HG02870 (cell line): Measurements from ENCODE around the gene PFKL.

Experiments
- ATAC-seq: cut with Tn5 transposase; IDR thresholded peaks from one replicate; pipeline ENCODE4 v1.9.1; 2021; ENCODE audit warnings: mild to moderate bottlenecking, moderate library complexity; ENCODE audit not compliant: unreplicated experiment

PFKL gene

GRCh38 chr21:44310628-44311507 is 11.0 kb downstream of the PFKL start:
- no peak for ATAC-seq

DNA sequence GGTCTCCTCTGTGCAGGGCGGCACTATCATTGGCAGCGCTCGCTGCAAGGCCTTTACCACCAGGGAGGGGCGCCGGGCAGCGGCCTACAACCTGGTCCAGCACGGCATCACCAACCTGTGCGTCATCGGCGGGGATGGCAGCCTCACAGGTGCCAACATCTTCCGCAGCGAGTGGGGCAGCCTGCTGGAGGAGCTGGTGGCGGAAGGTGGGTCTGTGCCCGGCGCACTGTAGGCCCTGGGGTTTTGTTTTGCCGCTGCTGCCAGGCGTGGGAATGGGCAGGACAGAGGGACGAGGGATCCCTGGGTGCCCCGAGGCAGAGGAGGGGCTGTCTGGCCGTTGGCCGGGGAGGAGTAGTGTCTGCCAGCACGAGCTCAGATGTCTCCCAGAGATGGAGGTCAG is 12.2 kb downstream of the PFKL start:
- ATAC-seq: no peak

DNA sequence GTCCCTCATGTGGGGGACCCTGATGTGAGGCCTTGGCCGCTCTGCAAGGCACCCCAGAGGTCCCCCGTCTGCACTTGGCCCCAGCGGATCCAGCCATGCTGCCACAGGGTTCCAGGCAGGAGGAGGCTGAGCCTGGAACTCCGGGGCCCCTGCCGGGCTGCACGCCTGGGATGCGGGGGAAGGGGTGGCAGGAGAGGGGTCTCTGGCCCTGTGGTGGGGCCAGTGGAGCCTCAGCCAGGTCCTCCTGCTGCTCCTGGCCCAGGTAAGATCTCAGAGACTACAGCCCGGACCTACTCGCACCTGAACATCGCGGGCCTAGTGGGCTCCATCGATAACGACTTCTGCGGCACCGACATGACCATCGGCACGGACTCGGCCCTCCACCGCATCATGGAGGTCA is 12.9 kb downstream of the PFKL start:
- ATAC-seq: no peak

DNA sequence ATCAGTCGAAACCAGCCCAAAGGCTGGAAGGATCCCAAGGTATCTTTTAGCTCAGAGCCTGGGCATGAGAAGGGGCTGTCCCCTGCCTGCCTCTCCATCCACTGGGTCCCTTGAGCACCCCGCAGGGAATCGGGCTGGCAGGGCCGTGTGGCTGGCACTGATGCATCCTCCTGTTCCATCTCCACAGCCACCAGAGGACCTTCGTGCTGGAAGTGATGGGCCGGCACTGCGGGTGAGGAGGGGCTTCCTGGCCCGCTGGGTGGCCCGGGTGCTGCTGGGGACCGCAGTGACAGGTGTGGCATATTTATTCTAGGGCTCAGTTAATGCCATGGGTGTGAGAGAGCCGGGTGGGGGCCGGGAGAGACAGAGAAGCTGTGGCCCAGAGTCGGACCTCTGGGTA is 13.6 kb downstream of the PFKL start:
- ATAC-seq: no peak

DNA sequence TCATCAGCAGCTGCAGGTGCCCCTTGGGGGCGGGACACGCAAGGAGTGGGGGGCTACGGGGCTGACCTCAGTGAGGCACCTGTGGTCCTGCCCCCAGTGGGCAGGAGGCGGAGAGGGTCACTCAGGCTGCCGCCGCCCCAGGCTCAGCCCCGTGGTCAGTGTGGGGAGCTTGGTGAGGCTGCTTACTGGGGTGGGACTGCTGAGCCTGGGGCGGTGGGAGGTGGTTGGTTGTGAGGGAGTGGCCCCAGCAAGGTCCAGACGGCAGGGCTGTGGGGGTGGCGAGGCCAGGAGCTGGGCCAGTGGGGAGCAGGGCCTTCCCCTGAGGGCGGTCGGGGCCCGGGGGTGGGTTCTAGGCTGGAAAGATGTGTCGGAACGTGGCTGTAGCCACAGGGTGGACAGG is 14.3 kb downstream of the PFKL start:
- ATAC-seq: no peak

GRCh38 chr21:44314561-44314960 is 14.7 kb downstream of the PFKL start:
- no peak for ATAC-seq

- ATAC-seq: no peak
Observed at GRCh38 chr21:44315691-44316203, 15.9 kb downstream of the PFKL start.

- ATAC-seq: no peak
Observed at GRCh38 chr21:44316277-44316900, 16.5 kb downstream of the PFKL start.

GRCh38 chr21:44317241-44317782 is 17.5 kb downstream of the PFKL start:
- ATAC-seq: no peak

DNA sequence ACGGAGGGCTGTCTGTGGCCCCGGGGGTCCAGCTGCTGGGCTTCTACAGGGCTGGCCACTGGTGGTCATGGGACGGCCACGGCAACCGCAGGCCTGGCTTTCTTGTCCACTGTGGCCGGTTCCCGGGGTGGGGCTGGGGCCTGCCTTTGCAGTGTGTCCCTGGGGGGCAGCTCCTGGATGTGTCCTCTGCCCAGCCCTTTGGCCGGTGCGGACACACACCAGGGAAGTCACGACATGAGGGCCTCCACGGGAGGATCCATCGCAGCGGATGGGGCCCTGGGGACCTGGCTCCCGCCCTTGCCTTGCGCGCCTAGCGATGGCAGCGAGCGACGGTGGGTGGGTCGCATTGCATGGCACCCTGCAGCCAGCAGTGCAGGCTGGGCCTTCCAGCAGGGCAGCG is 18.0 kb downstream of the PFKL start:
- ATAC-seq: no peak

DNA sequence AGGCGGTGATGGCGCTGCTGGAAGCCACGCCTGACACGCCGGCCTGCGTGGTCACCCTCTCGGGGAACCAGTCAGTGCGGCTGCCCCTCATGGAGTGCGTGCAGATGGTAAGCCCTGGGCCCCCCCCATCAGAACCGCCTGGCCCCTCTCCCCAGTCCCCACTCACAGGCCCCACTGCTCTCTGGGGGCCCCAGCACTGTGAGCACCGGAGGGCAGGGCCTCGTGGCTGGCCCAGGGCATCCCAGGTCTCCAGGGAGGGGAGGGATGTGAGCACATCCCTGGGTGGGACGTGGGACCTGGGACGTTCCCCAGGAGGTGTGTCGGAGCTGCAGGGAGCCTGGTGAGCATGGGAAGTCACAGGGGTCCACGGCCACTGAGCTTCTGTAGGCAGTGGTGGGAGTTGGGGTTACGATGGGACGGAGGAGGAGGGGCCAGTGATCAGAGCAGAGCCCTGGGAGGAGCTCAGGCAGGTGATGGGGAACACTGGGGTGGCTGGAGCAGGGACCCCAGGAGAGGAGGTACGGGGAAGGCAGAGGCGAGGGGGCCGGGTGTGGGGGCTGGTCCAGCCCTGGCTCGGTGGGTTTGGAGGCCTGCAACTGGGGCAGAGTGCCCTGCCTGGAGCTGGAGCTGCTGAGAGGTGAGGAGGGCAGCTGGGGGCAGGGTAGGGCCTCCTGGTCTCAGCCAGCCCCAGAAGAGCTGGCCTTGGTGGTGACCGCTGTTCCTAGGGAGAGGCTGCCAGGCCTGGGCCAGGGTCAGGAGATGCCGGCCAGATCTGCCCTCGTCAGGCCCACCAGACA is 18.8 kb downstream of the PFKL start:
- no peak for ATAC-seq

- no peak for ATAC-seq
Observed at GRCh38 chr21:44319407-44320065, 19.7 kb downstream of the PFKL start.

DNA sequence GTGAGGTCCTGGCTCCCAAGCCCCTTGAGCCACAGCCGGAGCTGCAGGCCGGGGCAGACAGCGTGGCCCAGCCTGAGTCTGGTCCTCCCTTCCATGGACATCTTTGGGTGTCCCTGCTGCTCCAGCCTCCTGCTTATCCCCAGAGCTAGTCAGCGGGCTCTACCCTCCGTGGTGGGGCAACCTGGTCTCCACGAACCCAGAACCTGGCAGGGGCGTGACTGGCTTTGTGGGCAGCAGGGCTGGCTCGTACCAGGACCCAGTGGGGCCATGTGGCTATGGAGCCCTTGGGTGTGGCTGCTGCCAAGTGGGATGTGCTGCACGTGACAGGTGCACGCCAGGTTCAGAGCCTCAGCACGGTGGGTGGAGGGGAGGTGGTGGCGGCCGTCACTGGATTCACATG is 21.0 kb downstream of the PFKL start:
- no peak for ATAC-seq

DNA sequence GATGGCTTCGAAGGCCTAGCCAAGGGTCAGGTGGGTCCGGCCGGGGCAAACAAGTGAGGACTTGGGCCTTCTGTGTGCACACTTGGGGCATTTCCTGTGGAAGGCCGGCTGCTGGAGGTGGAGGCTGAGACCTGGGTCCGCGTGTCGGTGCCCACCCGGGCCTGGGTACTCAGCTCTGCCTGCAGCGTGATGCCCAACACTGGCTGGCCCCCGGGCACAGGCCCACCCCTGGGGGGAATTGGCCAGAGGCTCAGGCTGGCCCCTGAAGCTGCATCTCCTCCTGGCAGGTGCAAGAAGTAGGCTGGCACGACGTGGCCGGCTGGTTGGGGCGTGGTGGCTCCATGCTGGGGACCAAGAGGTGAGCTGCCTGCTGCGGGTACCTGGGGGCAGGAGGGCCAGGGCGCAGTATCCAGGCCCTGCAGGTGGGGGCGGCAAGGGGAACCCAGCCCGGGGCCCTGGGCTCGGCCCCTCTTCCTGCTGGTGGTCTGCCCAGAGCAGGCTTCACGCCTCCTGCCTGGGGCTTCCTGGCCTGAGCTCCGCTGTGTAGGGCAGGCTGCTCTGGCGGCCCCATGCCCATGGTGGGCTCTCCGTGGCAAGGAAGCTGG is 22.1 kb downstream of the PFKL start:
- no peak for ATAC-seq

DNA sequence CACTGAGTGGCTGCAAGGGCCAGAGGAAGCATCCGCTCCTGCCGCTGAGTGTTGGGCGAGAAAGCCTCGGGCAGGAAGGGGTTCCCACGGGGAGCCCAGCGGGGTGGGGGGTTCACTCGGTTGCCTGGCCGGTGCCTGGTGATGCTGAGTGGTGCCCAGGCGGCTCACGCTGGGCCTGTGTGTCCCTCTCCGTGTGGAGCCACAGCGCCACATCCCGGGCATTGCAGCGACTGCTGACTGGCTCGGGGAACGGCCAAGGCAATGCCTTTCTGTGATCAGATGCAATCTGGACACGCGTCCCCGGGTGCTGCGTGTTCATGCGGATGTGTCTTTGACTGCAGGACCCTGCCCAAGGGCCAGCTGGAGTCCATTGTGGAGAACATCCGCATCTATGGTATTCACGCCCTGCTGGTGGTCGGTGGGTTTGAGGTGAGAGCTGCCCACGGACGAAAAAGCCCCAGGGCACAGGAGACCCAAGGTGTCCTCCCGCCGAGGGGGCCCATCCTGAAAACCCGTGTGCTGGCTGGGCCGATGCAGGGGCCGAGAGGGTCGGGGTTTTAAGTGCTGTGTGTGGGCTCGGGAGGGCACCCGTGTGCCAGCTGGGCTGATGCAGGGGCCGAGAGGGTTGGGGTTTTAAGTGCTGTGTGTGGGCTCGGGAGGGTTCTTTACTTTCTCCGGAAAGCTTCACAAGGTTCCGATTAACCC is 22.9 kb downstream of the PFKL start:
- no peak for ATAC-seq

DNA sequence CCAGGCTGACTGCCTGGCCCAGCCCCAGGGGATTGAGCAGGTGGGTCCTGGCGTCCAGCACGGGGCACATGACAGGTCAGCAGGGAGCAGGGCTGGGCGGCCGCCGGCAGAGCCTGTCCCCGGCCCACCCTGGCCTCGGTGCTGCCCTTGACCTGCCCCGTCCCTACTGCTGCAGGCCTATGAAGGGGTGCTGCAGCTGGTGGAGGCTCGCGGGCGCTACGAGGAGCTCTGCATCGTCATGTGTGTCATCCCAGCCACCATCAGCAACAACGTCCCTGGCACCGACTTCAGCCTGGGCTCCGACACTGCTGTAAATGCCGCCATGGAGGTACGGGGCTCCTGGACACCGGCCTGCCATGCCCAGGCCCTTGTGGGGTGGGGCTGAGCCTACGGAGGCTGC is 23.7 kb downstream of the PFKL start:
- ATAC-seq: no peak

- ATAC-seq: no peak
Observed at GRCh38 chr21:44324106-44324853, 24.4 kb downstream of the PFKL start.

DNA sequence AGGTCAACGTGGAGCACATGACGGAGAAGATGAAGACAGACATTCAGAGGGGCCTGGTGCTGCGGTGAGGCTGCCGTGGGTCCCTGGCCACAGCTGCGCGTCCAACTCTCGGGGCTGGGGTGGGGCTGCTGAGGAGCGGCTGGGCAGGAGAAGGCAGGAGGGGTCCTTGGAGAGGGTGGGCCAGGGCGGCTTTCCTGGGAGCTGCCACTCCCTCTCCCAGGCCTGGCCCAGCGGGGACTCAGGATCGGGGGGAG is 24.9 kb downstream of the PFKL start:
- no peak for ATAC-seq
